Right renal cortex interstitium (tissue), 3 donors: Measurements from ENCODE around the gene TAF1B. TPM values are rescaled to one million over a fixed set of nuclear protein-coding genes. Genes with fewer than 3 reads are reported as not detected.

Experiments used
- DNase-seq, 3 donors: peaks; one replicate each; pipeline ENCODE4 v3.0.0-alpha.2; 2013; ENCODE audit warnings: low read depth in 3 of 3, low spot score in 2 of 3
- polyA plus RNA-seq, 3 donors: library from polyadenylated mRNA; unstranded; fragments of 120-200 nt; gene quantifications; one replicate each; pipeline ENCODE4 v1.2.1, GENCODE V29; 2013; ENCODE audit not compliant: insufficient read length in 3 of 3

The TAF1B gene
- polyA plus RNA-seq, 3 donors = 29.4 to 31.2 (median 30.7) TPM

- no peak for DNase-seq
Observed at GRCh38 chr2:9807555-9808305, 35.5 kb upstream of the TAF1B start.

DNA sequence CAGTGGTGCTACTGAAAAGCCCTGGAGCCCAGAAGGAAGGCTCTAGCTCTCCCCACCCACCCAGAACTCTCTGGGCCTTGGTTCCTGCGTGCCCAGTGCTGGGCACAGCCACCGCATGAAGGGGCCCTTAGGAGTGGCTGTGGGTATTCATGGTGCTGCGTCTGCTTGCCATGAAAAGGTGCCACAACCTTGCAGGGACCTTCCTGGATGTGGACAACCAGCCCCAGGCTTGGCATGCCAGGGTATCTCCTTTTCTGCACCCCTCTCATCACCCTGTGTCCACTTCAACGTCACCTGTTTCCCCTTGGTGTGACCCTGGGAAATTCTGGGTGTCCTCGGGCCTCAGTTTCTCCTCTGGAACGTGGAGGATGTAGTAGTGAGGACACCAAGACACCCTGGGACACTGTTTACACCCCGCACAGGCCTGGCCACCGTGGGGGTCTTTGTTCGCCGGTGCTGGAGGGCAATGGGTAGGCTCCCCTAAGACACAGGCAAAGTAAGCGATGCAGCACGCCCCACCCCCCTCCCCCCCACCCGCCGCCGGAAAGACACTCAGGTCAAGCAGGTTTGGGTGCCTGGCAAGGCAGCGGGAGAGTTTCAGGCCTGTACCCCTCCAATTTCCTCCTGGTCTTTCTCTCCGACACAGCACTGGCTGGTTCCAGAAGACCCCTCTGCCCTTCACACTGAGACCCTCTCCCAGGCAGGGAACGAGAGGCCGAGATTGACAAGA, 34.8 kb upstream of the TAF1B start:
- DNase-seq = no peak

DNA sequence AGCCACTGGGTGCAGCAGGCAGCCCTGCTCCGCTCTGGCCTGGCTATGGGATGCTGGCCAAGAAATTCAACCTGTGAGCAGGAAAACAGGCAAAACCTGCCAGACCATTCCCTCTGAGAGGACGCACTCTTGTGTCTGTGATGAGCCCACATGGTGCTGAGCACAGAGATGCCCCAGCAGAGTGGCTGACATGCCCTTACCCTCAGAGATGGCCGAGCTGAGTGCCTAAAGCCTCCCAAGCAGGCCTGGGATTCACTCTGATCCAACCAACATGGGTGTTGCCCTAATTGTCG, 34.3 kb upstream of the TAF1B start:
- DNase-seq = no peak

GRCh38 chr2:9809448-9810088, 33.7 kb upstream of the TAF1B start:
- DNase-seq = no peak

GRCh38 chr2:9811216-9811615, 32.1 kb upstream of the TAF1B start:
- no peak for DNase-seq

DNA sequence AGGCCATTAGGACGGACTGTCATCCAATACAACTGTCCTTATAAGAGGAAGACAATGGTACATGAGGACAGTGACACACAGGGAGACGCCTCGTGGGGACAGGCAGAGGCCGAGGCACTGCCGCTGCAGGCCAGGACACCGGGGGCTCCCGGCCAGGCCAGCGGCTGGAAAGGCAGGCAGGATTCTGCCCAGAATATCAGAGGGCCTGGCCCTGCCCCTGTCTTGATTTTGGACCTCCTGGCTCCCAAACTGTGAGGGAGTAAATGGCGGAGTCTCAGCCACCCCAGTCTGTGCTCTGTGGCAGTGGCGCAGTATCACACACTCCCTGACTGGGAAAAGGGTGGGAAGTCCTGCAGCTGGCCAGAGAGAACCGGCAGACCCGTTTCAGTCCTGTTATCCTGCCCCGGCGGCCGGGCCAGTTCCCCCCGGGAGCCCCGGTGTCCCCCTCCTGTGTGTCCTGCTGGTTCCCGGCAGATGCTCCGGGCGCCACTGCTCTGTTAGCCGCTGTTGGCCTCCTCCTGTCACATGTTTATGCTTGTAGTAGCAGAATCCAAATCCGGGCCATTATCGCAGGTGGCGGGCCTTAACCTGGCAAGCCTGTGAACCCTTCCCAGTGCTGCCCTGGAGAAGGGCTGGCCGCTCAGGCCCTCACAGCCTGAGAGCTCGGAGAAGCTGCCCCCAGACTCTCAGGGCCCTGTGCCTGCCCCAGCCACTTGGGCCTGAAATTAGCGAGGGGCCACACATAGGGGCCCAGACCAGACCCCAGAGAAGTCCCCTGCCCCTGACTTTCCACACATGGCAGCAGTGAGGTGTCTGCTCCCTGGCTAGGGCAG, 31.4 kb upstream of the TAF1B start:
- no peak for DNase-seq

DNA sequence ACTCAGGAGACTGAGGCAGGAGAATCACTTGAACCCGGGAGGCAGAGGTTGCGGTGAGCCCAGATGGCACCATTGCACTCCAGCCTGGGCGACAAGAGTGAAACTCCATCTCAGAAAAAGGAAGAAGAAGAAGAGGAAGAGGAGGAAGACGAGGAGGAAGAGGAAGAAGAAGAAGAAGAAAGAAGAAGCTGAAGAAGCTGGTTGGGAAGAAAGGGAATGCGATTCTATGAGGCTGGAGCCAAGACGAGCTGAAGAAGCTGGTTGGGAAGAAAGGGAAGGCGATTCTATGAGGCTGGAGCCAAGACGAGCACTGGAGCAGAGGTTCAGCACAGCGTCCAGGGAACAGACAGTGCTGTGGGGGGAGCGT, 30.3 kb upstream of the TAF1B start:
- no peak for DNase-seq

DNA sequence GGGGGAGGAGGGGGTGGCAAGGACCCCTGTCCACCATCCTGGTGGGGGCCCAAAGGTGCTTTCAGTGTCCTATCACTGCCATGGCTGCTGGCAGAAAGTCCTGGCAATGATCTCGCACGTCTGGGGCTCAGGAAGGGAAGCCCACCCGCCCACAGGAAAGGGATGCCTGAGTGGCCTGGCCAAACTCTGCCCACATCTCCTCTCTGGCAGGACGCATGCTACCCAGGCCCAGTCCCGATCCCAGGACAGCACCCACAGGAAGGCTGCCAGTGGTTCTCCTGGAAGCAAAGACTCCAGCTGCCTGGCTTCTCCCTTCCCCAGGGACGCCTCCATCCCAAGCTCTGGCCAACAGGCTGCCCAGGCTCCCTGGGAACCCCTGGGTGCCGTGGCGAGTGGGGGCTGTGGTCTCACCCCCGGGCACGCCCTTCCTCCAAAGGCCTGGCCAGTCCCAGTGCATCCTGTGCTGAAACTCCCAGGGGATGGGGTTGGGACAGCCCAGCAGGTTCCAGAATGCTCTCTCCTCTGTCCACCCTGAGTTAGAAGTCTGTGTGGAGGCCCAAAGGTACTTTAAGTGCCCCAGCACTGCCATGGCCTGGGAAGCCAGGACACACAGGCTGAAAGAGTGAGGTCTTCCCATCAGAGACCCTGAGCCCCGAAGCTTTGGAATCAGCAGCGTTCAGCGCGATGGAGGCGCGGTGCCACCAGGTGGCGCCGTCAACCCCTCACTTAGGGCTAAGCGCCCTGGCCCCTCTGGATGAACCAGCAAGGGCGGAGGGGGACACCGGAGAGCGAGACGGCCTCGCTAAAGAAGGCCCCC, 29.8 kb upstream of the TAF1B start:
- DNase-seq = peak in 2 of 3 donors; percentile 52 to 54

GRCh38 chr2:9814129-9814868, 29.0 kb upstream of the TAF1B start:
- no peak for DNase-seq

DNA sequence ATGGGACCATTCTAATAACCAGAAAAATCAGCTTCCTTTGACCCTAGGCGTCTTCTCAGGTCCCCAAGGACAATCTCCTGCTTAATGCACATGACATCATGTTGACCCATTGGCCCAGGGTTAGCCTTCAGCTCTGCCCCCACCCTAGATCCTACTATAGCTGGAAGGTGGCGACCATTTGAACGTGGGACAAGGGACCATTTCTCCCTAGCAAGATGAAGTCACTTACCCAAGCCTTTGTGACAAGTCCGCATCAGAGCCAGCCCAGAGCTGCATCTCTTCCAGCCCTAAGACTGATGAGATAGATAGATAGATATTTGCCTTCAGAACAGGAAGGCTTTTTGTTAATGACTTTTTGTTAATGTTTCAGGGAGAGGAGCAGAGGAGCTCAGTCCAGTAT, 28.2 kb upstream of the TAF1B start:
- no peak for DNase-seq

GRCh38 chr2:9815844-9816279, 27.4 kb upstream of the TAF1B start:
- DNase-seq = no peak

- no peak for DNase-seq
Observed at GRCh38 chr2:9818097-9818496, 25.2 kb upstream of the TAF1B start.

- DNase-seq = no peak
Observed at GRCh38 chr2:9819551-9819950, 23.7 kb upstream of the TAF1B start.

GRCh38 chr2:9820020-9820973, 23.0 kb upstream of the TAF1B start:
- DNase-seq = no peak

DNA sequence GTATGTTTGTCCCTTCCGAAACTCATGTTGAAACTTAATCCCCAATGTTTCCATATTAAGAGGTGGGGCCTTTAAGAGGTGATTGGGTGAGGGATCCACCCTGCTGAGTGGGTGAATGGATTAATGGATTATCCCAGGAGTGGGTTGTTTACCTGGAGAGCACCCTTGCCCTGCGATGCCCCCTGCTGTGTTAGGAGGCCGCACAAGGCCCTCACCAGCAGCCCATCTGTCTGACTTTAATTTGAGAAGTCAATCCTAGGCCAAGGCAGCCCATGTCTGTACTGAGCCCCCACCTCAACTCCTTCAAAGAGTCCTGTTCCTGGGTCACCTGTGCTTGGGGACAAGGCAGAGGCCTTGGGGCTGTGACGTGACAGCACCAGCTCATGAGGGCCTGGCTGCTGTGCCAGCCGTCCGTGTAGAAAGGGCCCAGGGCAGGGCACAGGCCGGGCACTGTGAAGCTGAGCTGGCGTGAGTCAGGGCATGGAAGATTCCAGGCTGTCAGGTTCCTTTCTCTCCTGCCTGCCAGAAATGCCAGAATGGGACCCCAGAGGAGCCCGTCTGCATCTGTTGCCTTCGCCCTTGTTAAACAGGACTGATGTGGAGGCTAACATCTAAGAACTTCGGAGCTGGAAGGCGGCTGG, 21.3 kb upstream of the TAF1B start:
- DNase-seq = no peak

DNA sequence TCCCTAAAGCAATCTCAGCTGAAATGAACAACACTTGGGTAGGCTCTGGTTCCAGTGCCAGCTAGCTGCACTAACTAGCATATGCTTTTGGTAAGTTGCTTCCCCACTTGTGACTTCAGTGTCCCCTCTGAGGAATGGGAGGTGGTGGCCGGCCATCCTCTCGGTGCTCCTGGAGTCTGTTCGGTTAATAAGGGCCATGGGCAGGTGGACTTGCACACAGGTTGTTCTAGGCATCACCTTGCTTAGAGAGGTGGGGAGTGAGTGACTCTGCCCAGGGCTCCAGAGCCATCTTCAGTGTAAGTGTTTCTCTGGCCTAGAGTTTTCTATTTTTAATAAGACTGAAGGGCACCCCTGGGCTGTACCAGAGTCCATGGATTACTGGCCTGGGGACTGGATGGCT, 18.8 kb upstream of the TAF1B start:
- DNase-seq = no peak

DNA sequence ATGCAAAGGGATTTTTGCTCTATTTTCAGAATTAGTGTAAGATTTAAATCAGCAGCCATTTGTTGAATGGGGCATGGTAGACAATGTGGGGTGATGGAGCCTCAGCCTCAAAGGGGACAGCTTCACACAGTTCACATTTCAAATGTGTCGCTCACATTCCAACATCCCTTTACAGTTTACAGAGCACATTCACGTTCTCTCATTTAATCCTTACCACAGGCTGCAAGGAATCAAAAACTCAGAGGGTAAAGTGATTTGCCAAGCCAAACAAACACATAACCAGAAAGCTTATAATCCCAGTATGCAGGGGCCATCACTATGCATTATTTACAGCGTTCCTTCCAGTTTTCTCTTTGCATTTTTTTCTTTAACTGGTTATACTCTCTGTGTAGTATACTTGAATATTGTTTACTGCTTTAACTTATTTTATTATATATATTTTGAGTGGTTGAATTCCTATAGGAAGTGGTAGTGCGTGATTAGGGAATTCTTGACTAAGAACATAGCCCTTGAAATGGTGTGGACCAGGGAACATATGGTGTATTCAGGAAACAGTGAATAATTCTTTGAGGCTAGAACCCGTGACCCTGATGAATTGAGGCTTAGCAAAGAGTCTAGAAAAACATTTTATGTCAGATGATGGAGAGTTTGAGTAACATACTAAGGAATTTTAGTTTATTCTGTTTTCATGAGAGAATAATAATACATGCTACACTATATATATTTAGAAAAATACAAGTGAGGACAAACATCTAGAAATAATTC, 18.1 kb upstream of the TAF1B start:
- DNase-seq = no peak
